NCI-H345 (cell line): Measurements from ENCODE around the gene FGD6.
A peak's percentile ranks its signal among the peaks of the same experiment; 100 is the strongest.
"Not testable (repeated sequence)": the region's sequence is repeated elsewhere in the genome, so short reads cannot be mapped to it uniquely, and the experiment has no call there.

Source experiments
- DNase-seq: peaks from one replicate; lab custom pipeline; 2025; lab: John Stamatoyannopoulos, UW

The FGD6 gene

DNA sequence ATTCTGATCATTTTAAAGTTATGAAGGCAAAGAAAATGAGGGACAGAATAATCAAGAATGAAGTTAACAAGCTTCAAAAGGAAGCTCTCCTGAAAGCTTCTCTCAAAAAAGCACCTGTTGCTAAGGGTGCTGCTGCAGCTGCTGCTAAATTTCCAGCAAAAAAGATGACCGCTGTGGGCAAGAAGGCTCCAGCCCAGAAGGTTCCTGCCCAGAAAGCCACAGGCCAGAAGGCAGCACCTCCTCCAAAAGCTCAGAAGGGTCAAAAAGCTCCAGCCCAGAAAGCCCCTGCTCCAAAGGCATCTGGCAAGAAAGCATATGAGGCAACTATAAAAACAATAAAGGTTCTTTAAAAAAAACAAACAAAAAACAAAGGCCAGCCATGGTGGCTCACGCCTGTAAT lies 91.2 kb downstream of the FGD6 start:
- no peak for DNase-seq

DNA sequence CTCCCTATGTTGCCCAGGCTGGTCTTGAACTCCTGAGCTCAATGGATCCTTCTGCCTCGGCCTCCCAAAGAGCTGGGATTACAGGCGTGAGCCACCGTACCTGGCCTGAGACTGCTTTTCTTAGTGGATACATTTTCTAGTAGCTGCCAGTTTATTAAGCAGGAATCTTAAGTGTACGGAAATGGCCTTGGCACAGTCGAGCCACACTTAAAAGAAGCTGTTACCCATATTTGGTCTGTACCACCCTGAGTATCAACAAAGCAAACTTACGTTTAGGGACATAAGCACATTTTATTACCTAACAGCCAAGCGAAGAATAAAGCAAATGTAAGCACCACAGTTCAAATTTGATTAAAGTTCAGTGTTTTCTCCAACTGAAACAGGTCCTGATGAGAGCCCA lies 93.2 kb downstream of the FGD6 start:
- DNase-seq = no peak

DNA sequence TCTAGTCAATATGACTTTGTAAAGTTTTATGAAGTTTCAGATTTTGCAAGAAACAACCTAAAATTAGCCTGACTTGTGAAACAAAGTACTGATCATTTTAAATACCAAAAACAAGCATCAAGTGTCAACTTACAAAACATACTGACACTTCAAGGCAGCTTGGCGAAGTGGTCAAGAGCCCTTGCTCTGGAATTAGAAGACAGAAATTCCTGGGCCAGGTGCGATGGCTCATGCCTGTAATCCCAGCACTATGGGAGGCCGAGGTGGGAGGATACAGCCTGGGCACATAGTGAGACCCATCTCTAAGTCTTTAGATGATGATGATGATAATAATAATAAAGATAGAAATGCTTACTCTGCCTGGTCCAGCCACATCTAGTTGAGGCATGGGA lies 98.5 kb downstream of the FGD6 start:
- DNase-seq = no peak

DNA sequence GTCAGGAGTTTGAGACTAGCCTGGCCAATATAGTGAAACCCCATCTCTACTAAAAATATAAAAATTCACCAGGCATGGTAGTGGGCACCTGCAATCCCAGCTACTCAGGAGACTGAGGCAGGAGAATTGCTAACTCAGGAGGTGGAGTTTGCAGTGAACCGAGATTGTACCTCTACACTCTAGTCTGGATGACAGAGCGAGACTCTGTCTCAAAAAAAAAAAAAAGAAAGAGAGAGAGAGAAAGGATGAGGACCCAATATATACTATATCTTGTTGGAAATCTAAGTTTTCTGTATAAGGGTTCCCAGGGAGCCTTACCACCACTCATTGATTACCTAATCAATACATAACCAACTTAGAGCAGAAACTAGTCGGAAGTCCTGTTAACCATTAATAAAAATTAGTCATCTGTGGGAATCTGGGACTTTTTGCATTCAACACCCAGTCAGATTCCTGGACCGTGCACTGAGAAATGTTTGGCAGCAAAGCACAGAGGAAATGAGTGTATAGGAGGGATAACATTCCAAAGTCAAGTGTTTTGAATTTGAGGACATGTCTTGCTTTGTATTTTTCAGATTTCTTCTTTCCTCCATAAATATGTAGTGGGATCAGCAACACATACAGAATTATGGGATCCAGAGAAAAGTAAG lies 99.0 kb downstream of the FGD6 start:
- DNase-seq = no peak

DNA sequence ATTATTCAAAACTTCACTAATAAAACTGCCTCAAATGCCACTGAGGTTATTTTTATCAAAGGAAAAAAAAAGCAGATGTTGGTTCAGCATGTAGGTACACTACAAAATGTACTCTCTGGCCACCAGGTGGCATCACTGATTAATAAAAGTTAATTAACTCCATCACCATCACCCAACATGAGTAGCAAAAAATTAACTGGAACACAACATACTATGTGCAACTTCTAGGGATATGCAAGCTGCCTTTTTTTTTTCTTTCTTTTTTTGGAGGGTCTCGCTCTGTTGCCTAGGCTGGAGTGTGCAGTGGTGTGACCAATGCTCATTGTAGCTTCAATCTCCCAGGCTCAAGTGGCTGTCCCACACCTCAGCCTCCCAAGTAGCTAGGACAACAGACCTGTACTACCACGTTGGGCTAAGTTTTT lies 100.1 kb downstream of the FGD6 start:
- peak; percentile 50 for DNase-seq

DNA sequence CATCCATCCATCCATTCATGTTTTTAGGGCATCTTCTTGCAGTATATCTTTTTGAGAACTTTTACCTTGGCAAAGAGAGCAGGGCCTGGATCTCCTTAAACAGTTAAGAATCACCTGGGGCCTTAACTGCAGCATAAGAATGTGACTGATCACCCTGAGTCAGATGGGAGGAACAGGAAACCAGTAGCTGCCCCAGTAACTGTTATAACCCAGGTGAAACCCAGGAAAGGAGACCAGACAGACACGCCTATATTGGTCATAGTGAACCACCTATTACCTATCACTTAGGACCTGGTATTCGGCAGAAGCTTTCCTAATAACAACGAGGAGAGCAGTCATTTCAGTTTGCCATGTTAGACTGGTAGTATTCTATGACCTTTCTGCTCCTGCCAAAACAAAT lies 100.5 kb downstream of the FGD6 start:
- no peak for DNase-seq

DNA sequence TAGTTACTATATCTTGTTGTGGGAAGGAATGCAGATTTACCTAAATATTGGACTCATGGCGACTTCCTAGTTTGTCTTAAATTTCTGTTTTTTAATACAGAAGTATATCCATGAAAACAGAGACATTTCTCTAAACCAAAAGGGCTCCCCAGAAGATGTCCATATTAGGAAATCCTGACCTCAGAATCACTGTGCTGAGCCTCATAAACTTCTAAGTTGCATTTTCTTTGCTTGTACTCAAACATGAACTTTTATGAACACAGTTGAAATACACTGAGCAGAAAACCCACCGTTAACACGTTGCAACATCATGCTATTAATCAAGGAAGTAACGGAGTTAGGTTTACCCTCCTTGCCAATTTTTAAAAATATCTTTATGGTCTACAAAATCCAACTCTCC lies 100.9 kb downstream of the FGD6 start:
- DNase-seq = no peak

DNA sequence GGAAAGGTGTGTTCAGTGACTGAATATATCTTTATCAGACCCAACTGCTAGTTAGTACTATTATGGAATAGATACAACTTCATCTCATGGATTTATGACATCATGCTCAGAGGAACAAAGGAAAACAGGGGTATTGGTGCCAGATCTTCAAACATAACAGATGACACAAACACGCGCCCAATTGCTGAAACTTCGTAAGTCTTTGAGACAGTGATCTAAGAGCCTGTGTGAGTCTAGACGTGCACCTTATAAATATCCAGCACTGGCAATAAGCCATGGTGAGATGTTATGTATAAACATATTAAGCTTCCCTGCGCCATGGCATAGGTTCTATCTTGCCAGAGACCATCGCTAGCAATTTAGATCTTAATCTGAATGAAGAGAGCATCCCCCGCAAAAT lies 101.6 kb downstream of the FGD6 start:
- DNase-seq = no peak

DNA sequence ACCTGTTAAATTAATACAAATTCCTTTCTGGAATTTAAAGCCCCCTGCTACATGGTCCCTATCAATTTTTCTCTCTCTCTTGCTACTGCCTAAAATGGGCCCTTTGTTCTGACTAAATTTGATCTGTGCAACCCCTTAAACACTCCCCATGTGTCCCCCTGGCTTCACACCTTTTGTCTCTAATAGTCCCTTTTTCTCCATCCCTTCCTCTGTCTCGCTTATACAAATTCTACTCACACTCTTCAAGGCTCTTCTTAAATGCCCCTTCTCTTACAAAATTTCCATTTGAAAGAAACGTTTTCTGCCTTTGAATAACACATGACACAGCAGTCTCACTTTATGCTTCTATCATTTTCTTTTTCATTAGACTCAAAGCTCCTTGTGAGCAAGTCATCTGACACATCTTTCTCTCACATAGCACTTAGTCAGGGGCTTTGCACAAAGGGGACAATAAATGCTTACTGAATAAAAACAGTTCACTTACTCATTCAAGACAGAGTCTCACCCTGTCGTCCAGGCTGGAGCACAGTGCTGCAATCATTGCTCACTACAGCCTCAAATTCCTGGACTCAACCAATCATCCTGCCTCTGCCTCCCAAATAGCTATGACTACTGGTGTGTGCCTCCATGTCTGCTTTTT lies 102.4 kb downstream of the FGD6 start:
- no peak for DNase-seq

DNA sequence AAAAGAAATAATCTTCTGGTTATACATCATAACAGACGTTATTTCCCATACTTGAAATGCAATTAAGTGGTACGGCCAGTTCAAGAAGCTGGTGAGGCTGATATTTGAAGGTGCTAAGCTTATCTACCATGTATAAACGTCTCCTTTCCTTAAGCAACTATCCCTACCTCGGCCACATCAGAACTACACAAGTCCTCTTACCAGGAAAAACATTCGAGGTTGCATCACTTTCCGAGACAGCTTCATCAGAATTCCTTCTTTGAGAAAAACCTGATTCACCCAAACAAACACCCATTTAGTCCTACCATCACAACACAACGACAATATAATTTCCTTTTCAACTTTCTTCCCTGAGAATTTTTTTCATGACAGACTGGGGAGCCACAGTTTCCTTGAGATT lies 109.9 kb downstream of the FGD6 start:
- no peak for DNase-seq

DNA sequence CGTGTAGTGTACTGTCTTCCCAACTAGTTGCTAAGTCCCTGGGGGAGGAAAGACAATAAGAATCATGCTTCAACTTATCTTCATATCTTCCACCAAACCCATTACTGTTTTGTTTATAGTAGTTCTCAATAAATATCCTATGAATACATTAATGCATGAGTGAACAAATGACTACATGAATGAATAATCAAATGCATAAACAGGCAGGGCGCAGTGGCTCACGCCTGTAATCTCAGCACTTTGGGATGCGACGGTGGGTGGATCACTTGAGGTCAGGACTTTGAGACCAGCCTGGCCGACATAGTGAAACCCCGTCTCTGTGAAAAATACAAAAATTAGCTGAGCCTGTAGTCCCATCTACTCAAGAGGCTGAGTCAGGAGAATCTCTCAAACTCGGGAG lies 111.7 kb downstream of the FGD6 start:
- DNase-seq = no peak

DNA sequence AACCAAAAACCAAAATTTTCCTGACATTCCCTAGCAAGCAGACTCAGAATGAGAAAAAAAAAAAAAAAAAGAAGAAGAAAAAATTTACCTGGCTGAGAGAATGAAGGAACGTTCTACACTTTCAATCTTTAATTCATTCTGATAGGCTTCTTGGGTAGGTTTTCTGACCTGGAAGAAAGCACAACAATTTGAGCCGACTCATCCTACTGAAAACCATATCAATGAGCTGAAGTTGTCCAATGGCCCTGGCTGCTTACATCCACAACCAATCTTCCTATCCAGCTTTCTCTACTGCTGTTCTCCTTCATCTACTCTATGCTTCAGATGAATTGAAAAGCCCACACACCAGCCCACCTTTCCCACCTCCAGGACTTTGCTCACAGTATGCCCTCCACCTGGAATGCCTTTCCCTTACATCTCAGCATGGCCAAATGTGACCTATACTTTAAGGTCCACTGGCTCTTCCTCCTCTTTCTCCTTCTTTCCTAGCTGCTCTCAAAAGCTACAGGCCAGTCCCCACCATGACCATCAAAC lies 112.3 kb downstream of the FGD6 start:
- no peak for DNase-seq

DNA sequence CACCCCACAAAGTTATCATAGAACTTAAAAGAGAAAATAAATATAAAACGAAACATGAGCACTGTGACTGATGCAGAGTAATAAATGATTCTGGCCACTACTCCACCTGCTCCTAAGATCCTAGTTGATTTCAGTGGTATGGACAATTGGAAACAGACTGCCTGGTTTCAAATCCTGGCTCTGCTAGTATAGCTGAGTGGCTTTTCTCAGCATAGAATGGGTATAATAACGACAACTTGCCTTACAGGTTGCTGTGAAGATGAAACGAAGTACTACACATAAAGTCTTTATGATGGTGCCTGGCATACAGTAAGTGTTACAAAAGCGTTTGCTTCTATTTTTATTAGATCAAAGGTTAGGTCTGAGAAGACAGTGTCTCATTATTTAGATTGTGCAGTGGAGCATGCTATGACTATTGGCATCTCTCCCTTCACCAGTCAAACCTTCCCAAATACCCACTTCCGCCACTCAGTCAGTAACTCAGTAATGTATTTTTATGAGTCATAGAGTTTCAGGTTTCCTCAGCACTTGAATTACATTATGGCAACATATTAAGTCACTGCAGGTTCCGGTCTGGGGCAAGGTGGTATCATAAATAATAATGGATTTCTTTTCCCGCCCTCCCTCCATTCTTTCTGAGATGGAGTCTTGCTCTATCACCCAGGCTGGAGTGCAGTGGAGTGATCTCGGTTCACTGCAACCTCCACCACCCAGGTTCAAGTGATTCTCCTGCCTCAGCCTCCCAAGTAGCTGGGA lies 114.2 kb downstream of the FGD6 start:
- DNase-seq = peak; percentile 7

DNA sequence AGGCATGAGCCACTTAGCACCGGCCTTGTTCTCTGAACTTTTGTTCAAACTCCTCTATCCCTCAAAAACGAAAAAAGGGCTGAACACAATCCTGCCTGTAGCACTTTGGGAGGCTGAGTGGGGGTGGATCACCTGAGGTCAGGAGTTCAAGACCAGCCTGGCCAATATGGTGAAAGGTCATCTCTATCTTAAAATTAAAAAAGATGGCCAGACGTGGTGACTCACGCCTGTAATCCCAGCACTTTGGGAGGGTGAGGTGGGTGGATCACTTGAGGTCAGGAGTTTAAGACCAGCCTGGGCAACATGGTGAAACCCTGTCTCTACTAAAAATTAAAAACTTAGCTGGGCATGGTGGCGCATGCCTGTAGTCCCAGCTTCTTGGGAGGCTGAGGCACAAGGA lies 115.3 kb downstream of the FGD6 start:
- not testable (repeated sequence) for DNase-seq

DNA sequence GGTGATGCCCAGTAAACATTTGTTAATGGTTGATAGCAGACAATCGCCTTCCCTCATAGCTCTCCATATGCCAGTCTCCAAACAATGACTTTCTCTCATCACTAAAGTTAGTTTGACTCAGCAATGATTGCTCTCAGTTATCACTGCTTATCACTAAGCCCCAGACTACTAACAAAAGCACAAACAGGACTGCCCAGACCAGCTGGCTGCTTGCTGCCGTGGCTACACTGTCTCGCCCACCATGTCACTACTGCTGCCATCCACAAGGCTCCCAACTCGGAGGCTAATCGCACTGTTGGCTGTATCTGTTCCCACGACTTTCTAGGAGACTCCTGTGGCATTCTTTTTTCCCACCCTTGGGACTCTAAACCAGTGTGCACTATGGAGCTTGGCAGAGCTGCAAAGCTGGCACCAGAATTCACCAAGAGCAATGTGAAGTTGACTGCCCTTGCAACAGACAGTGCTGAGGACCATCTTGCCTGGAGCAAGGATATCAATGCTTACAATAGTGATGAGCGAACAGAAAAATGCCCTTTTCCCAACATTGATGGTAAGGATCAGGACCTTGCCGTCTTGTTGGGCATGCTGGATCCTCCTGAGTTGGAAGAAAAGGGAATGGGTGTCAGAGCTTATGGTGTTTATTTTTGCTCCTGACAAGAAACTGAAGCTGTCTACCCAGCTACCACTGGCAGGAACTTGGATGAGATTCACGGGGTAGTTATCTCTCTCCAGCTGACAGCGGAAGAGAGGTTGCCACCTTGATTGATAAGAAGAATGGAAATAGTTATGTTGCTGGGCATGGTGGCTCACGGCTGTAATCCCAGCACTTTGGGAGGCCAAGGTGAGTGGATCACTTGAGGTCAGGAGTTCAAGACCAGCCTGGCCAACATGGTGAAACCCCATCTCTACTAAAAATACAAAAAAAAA lies 116.7 kb downstream of the FGD6 start:
- no peak for DNase-seq

DNA sequence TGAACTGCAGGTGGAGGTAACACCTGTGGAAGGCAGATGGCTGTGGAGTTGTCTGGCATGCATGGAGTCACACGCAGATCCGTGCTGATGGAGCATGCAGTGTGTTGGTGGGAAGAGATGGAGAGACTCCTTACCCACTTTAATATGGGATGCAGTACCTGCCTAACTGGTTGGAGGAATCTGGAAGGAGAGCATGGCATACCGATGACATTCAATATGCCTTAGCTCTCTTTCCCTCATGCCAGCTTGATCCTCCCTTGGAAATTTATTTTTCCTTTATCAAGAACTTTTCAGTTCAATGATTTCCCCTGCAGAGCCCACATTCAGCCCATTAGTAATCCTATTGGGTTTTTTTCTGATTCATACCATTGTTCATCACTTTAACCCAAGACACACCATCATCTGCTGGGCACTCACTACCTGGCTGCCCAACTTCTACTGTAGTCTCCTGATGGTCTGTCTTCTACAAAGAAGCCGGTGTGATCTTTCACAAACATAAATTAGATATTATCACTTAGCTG lies 117.9 kb downstream of the FGD6 start:
- DNase-seq = no peak

DNA sequence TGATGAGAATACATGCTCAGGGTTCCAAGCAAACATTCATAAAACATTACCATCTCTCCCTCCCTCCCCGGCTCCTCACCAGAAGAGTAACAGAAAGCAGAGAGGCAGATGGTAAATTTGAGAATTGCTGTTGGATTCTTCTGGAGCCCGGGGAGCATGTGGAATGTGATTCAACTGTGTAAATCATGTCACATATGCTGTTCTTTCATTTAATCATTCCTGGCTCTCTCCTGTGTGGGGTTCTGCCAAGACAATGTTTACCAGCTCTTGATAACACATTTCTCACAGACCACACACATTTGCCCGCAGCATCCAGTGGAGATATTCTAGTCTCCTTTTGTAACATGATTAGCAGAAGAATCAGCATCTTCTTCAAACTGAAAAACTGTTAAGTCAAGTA lies 120.4 kb downstream of the FGD6 start:
- no peak for DNase-seq

DNA sequence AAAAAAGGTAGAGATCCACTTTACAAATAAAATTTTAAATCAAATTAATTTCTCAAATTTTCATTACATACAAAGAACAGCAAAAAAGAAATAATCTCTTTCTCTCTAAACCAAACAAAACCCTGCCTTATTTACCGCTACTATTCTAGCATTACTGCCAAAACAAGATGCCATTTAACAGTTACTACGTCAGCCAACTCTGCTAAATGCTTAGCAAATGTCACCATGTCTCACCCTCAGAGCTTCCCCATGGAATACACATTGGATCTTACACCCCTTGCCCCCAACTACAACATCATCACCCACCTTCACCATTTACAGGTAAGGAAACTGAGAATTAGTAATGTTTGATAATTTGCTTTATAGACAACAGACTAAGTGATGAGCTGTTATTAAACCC lies 120.9 kb downstream of the FGD6 start:
- no peak for DNase-seq

DNA sequence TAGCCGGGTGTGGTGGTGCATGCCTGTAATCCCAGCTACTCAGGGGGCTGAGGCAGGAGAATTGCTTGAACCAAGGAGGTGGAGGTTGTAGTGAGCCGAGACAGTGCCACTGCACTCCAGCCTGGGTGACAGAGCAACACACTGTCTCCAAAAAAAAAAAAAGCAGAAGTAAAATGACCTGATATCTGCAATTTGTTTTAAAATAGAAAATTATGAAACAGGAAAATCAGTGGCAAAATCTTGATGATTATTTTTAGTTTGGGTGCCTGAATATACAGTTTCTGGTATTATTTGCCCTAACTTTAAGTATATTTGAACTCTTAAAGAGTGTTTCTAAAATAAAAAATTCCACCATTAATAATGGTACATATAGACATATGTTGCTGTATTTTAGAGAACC lies 121.4 kb downstream of the FGD6 start:
- not testable (repeated sequence) for DNase-seq

DNA sequence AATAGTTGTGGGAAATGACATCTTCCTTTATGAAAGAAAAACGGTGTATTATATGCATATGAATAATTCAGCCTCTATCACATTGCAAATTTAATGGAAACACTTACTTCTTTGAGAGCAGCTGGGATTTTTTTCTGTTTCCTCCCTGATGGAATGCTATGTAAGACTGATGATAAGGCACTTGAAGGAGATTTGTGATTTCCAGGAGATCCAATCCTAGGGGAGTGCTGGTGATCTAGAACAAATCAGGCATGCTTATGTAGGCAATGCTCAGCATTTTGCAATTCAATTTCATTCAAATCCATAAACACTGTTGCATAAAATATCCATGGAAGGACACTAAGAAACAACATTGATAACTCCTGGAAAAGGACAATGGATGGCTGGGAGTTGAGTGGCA lies 127.8 kb downstream of the FGD6 start:
- no peak for DNase-seq

DNA sequence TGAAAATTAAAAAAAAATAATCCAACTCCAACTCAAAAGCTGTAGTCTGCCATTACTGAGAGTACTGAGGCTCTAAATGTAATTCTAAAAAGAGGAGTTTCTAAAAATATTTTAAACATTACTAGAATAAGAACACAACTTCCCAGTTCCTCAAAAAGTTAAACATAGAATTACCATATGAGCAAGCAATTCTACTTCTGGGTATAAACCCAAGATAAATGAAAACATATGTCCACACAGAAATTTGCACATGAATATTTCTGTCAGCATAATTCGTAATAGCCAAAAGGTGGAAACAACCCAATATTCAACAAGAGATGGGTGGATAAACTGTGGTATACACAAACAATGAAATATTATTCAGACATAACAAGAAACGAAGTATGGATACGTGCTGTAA lies 128.9 kb downstream of the FGD6 start:
- DNase-seq = no peak

DNA sequence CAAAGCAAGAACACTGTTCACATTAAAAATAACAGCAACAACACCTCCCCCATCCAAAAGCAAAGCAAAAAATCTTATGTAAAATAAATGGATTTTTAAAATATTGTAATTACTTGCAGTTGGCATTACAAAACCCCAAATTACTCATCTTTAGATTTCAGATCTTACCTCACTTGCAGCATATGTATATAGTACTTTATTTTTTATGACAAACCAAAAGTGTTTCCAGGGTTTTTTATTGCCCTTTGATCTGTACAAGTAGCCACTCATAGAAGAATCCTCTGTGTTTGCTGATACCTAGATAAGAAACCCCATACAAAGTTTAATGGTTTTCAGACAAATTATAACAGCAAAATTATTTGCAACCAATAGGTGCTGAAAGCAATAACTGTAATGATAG lies 131.7 kb downstream of the FGD6 start:
- no peak for DNase-seq
